Smooth muscle cell (in vitro differentiated cells): ENCODE results near the gene IFNL3. TPM values are rescaled to one million over a fixed set of nuclear protein-coding genes. Genes with fewer than 3 reads are reported as not detected.

Experiments used
- DNase-seq: peaks from one replicate; lab custom pipeline; 2025; ENCODE audit not compliant: unreplicated experiment; lab: John Stamatoyannopoulos, UW
- H2AFZ ChIP-seq: fragments of 200-600 bp; sonication (generic); 2 replicates; pipeline ENCODE4 v1.6.0; 2016; ENCODE audit warnings: antibody characterized with exemption, low read depth, mild to moderate bottlenecking
- H3F3A ChIP-seq: fragments of 200-600 bp; sonication (generic); 2 replicates; pipeline ENCODE4 v1.6.0; 2017; ENCODE audit warnings: antibody characterized with exemption, low read depth
- H3K27ac ChIP-seq: fragments of 200-600 bp; sonication (generic); 2 replicates; pipeline ENCODE4 v1.5.1; 2016; ENCODE audit warnings: low read depth, mild to moderate bottlenecking
- H3K27me3 ChIP-seq: fragments of 200-600 bp; sonication (generic); 2 replicates; pipeline ENCODE4 v1.6.1; 2016; ENCODE audit warnings: low read depth, mild to moderate bottlenecking
- H3K36me3 ChIP-seq: fragments of 200-600 bp; sonication (generic); 2 replicates; pipeline ENCODE4 v1.5.1; 2016; ENCODE audit warnings: low read depth
- H3K4me1 ChIP-seq: fragments of 200-600 bp; sonication (generic); 2 replicates; pipeline ENCODE4 v1.5.1; 2016; ENCODE audit warnings: low read depth
- H3K4me2 ChIP-seq: fragments of 200-600 bp; sonication (generic); 2 replicates; pipeline ENCODE4 v1.6.0; 2016; ENCODE audit warnings: mild to moderate bottlenecking
- H3K4me3 ChIP-seq: fragments of 200-600 bp; sonication (generic); 2 replicates; pipeline ENCODE4 v1.5.1; 2016; ENCODE audit warnings: mild to moderate bottlenecking
- H3K79me2 ChIP-seq: fragments of 200-600 bp; sonication (generic); 2 replicates; pipeline ENCODE4 v1.6.0; 2016; ENCODE audit warnings: low read depth, mild to moderate bottlenecking
- H3K9ac ChIP-seq: fragments of 200-600 bp; sonication (generic); 2 replicates; pipeline ENCODE4 v1.6.0; 2016; ENCODE audit warnings: low read depth
- H3K9me3 ChIP-seq: fragments of 200-600 bp; sonication (generic); replicated peaks from 2 replicates; pipeline ENCODE4 v1.5.1; 2016; ENCODE audit warnings: low read depth
- H4K20me1 ChIP-seq: fragments of 200-600 bp; sonication (generic); 2 replicates; pipeline ENCODE4 v1.6.0; 2016; ENCODE audit warnings: low read depth
- CTCF ChIP-seq: fragments of 200-600 bp; sonication (generic); IDR thresholded peaks from 2 replicates; pipeline ENCODE4 v1.5.1; 2017; ENCODE audit warnings: borderline replicate concordance, mild to moderate bottlenecking, antibody characterized with exemption; ENCODE audit not compliant: insufficient read depth, poor library complexity, severe bottlenecking
- WGBS: methylation state at CpG from one replicate; pipeline ENCODE4 v1.1.7; 2016; ENCODE audit warnings: low lambda C conversion rate; 5-methylcytosine and 5-hydroxymethylcytosine counted together
- polyA plus RNA-seq: library from polyadenylated mRNA; unstranded; fragments of >200 nt; fragmentation: Nextera tagmentation; extraction: Ambion mirVana; gene quantifications from 2 replicates; pipeline ENCODE4 v1.2.1, GENCODE V29; 2016
- total RNA-seq: library from RNA; depleted of rRNA; stranded (reverse); fragments of >200 nt; gene quantifications from 2 replicates; pipeline ENCODE4 v1.2.3, GENCODE V29; 2014

Gene IFNL3
- total and polyA plus RNA-seq, 2 experiments from 2014 or later = 0.34 TPM; not detected in 1

DNA sequence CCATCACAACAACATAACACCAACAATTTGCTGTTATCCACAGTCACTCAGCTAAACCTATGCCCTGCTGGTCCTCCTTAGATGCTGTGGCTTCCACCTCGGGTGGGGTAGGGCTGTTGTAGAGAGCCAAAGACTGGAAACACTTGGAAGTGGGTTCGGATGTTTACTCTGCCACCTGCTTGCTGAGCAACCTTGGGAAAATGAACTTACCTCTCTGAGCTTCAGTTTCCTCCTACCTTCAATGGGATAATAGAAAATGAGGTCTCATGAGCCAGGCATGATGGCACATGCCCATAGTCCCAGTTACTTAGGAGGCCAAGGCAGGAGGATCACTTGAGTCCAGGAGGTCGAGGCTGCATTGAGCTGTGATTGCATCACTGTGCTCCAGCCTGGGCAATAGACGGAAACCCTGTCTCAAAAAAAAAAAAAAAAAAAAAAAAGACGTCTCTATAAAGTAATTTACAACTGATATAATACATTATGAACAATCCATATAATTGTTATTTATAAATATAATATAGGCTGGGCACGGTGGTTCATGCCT lies 37.4 kb downstream of the IFNL3 start:
- Histone ChIP-seq H3K4me3 (no peak overlapping the region), H3K9me3 (no peaks in the 10 kb centered on the region), H4K20me1 (no peaks in the 10 kb centered on the region), H3K9ac (no peak overlapping the region), H3K27ac (no peak overlapping the region), H3K4me2 (no peak overlapping the region), H3K36me3 (no peaks in the 10 kb centered on the region), H3K79me2 (no peaks in the 10 kb centered on the region), H2AFZ (no peak overlapping the region), H3F3A (no peaks in the 10 kb centered on the region), H3K27me3 (no peaks in the 10 kb centered on the region), H3K4me1 (no peaks in the 10 kb centered on the region)
- TF ChIP-seq CTCF = no peak
- DNase-seq = no peak
- WGBS = 72% methylated on average over 6 of the region's 6 CpGs

GRCh38 chr19:39206122-39206521 lies 38.7 kb downstream of the IFNL3 start:
- Histone ChIP-seq H3K27me3 (no peaks in the 10 kb centered on the region), H3K36me3 (no peaks in the 10 kb centered on the region), H3K79me2 (no peaks in the 10 kb centered on the region), H3K4me1 (no peaks in the 10 kb centered on the region), H3K9me3 (no peaks in the 10 kb centered on the region), H2AFZ (no peak overlapping the region), H3K4me3 (no peak overlapping the region), H3F3A (no peaks in the 10 kb centered on the region), H3K9ac (no peak overlapping the region), H3K4me2 (no peak overlapping the region), H3K27ac (no peak overlapping the region), H4K20me1 (no peaks in the 10 kb centered on the region)
- 95% methylated on average over 6 of the region's 6 CpGs for WGBS
- no peak for TF ChIP-seq CTCF
- DNase-seq = no peak

GRCh38 chr19:39205449-39205764 lies 39.4 kb downstream of the IFNL3 start:
- H3K27me3 ChIP-seq = no peaks in the 10 kb centered on the region
- no peaks in the 10 kb centered on the region for H3K9me3 ChIP-seq
- H3K27ac ChIP-seq = no peak overlapping the region
- no peak for DNase-seq
- H3K9ac ChIP-seq = no peak overlapping the region
- H3K79me2 ChIP-seq = no peaks in the 10 kb centered on the region
- no peak for TF ChIP-seq CTCF
- no peaks in the 10 kb centered on the region for H4K20me1 ChIP-seq
- no peak overlapping the region for H3K4me2 ChIP-seq
- 87% methylated on average over 3 of the region's 3 CpGs for WGBS
- H2AFZ ChIP-seq = no peak overlapping the region
- H3K4me3 ChIP-seq = no peak overlapping the region
- H3K4me1 ChIP-seq = no peaks in the 10 kb centered on the region
- H3K36me3 ChIP-seq = no peaks in the 10 kb centered on the region
- no peaks in the 10 kb centered on the region for H3F3A ChIP-seq
